Thyroid gland (tissue), 4 donors: ENCODE results near the gene NCBP1.

ENCODE experiments used
- CTCF ChIP-seq, 6 experiments: fragments of 200-600 bp in 3 of 6; fragments of 450-650 bp in 3 of 6; sonication (generic) in 3 of 6; IDR thresholded peaks; one replicate each; pipeline ENCODE4 v1.5.1; 2016 to 2019; ENCODE audit warnings: antibody characterized with exemption in 6 of 6, mild to moderate bottlenecking in 2 of 6, inconsistent platforms in 1 of 6, moderate library complexity in 1 of 6
- POLR2A ChIP-seq, 2 donors: fragments of 450-650 bp; IDR thresholded peaks; one replicate each; pipeline ENCODE4 v1.6.1; 2017; ENCODE audit warnings: antibody characterized with exemption in 2 of 2, mild to moderate bottlenecking in 2 of 2, moderate library complexity in 1 of 2

GRCh38 chr9:97660847-97661246, 27.2 kb downstream of the NCBP1 start:
- no peak for TF ChIP-seq POLR2A (IDR thresholded peaks at IDR 0.05)
- TF ChIP-seq CTCF (IDR thresholded peaks at IDR 0.05), result no peak
